Measurements from ENCODE around the gene CARD6.

DNA sequence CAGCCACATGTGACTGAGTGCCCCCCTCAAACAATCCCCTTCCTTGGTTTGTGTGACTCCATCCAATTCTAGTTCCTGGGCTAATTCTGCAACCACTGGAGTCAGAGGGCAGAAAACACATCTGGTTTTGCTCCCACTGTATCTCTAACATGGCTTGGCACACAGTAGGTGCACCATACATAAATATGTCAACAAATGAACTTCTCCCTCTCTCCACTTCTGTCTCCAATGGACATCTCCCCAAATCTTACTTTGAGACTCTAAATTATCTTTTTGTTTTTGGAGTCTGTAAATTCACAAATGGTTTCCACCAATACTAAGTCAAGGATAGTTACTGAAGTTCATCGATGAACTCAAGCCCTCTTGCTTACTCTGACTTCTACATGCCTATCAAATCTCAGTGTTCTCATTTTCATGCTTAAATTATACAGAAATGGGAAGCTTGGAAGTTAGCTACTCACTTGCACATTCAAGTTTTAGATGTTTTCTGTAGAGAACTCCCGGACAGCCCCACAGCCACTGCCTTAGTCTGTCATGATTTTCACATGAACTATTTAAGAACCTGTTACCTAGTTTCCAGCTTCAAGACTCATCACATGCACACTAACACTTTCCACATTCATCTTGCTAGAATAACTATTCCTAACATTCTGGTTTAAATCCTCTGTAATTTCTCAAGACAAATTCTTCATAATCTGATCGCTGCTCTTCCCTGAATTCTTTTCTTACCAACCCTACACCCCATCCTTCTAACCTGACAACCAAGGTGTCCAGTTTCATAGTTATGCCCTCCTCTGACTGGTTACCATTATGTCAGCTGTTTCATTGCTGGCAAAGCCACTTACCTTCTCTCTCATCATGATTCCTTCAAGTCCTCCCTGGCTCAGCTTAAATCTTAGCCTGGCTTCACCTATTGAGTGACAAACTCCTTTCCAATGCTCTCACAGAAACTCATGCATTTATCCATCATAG, 12.2 kb upstream of the CARD6 start:
- TF ChIP-seq EZH2 (IDR thresholded peaks at IDR 0.05; ENCODE audit: insufficient read depth, low read length) = no peak
- TF ChIP-seq, protein P1, sequence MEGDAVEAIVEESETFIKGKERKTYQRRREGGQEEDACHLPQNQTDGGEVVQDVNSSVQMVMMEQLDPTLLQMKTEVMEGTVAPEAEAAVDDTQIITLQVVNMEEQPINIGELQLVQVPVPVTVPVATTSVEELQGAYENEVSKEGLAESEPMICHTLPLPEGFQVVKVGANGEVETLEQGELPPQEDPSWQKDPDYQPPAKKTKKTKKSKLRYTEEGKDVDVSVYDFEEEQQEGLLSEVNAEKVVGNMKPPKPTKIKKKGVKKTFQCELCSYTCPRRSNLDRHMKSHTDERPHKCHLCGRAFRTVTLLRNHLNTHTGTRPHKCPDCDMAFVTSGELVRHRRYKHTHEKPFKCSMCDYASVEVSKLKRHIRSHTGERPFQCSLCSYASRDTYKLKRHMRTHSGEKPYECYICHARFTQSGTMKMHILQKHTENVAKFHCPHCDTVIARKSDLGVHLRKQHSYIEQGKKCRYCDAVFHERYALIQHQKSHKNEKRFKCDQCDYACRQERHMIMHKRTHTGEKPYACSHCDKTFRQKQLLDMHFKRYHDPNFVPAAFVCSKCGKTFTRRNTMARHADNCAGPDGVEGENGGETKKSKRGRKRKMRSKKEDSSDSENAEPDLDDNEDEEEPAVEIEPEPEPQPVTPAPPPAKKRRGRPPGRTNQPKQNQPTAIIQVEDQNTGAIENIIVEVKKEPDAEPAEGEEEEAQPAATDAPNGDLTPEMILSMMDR (IDR thresholded peaks at IDR 0.05; ENCODE audit: insufficient read depth, low read depth, low read length) = no peak
